ENCODE measurements around the gene SSU72. TPM values are rescaled to one million over a fixed set of nuclear protein-coding genes. Genes with fewer than 3 reads are reported as not detected.

The SSU72 gene
- total RNA-seq, 1 experiment from 2014 or later: 217 TPM

DNA sequence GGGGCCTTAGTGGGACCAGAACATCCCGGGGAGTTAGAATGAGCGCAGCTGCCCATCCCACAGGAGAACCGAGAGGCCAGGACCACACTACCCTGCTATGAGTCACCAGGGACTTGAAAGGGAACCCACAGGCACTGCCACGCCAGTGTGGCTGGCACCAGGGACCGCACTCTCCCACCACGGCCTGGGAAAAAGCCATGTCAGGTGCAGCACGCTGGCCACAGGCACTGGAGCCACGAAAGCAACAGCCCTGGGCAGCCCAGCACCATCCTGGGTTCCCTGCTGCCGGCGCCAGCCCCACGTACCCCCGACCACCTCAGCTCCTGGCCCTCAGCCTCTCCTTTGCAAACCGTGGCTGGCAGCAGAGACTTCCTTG is 20.1 kb downstream of the SSU72 start:
- Histone ChIP-seq H3K27ac (ENCODE audit: low read length) (no peak overlapping the region), H3K4me3 (ENCODE audit: low read depth in 2 of 2, low read length in 2 of 2) (no peak overlapping the region), H3K4me1 (ENCODE audit: control insufficient read depth, insufficient read depth, low read length) (peaks cover 4% of the 10 kb centered on the region; the same call in 1 of the 2 replicates), H3K27me3 (ENCODE audit: control insufficient read depth, insufficient read depth, low read length) (no peaks in the 10 kb centered on the region), H3K9me3 (ENCODE audit: control insufficient read depth, insufficient read depth, low read depth, low read length) (no peaks in the 10 kb centered on the region), H3K36me3 (ENCODE audit: control insufficient read depth, insufficient read depth, low read length) (no peaks in the 10 kb centered on the region)
- ATAC-seq (peak; percentile 9; the same call in 1 of the 2 replicates), DNase-seq (ENCODE audit: low read depth, low spot score) (no peak)
- ChIA-PET POLR2A (no interaction called here), CTCF (no interaction called here)
- intact Hi-C loops (cut with micrococcal nuclease; ENCODE audit: unreplicated experiment) (no loop called here), in situ Hi-C loops (cut with HindIII; ENCODE audit: low pct_unique_long_range_greater_than_20kb, low sequenced_read_pairs) (no loop called here)
- TF ChIP-seq POLR2AphosphoS5 (IDR thresholded peaks at IDR 0.05; ENCODE audit: low read depth, low read length): 0 out of 2 replicates have a peak, but pooled peaks have one; percentile 41
- TF ChIP-seq CTCF (IDR thresholded peaks at IDR 0.05): no peak
- no TSS peak for BruUV-seq (replicated peaks)

GRCh38 chr1:1553821-1554494 is 20.7 kb downstream of the SSU72 start:
- POLR2A ChIA-PET: no interaction called here
- Histone ChIP-seq H3K36me3 (ENCODE audit: control insufficient read depth, insufficient read depth, low read length) (no peaks in the 10 kb centered on the region), H3K9me3 (ENCODE audit: control insufficient read depth, insufficient read depth, low read depth, low read length) (no peaks in the 10 kb centered on the region), H3K27ac (ENCODE audit: low read length) (no peak overlapping the region), H3K27me3 (ENCODE audit: control insufficient read depth, insufficient read depth, low read length) (no peaks in the 10 kb centered on the region), H3K4me3 (ENCODE audit: low read depth in 2 of 2, low read length in 2 of 2) (no peak overlapping the region), H3K4me1 (ENCODE audit: control insufficient read depth, insufficient read depth, low read length) (peaks cover 4% of the 10 kb centered on the region; the same call in 1 of the 2 replicates)
- no TSS peak for BruUV-seq (replicated peaks)
- ATAC-seq: no peak
- in situ Hi-C loops (cut with HindIII; ENCODE audit: low pct_unique_long_range_greater_than_20kb, low sequenced_read_pairs): no loop called here
- TF ChIP-seq SIN3A (IDR thresholded peaks at IDR 0.05; ENCODE audit: borderline replicate concordance, insufficient read depth, low read depth, low read length): no peak
- TF ChIP-seq TCF7L2 (IDR thresholded peaks at IDR 0.05; ENCODE audit: low read depth, low read length): no peak
- TF ChIP-seq REST (IDR thresholded peaks at IDR 0.05; ENCODE audit: insufficient read depth in 1 of 2, low read depth in 2 of 2, low read length in 1 of 2): no peak
- no peak for TF ChIP-seq CTCF (IDR thresholded peaks at IDR 0.05)
- TF ChIP-seq POLR2AphosphoS5 (IDR thresholded peaks at IDR 0.05; ENCODE audit: low read depth, low read length): no peak
- CTCF ChIA-PET: interaction anchor here (0.6 to 0.7 kb wide), 2 partner anchors 31 to 34 kb away, joined by 3 to 7 read pairs; no protein-coding TSS in a partner anchor
- intact Hi-C loops (cut with micrococcal nuclease; ENCODE audit: unreplicated experiment): no loop called here
- DNase-seq (ENCODE audit: low read depth, low spot score): no peak

All from Panc1 (cell line).